OCI-LY1 (cell line): ENCODE measurements around the gene PTPRE.

ENCODE experiments used
- CTCF ChIP-seq: fragments of 200-600 bp; sonication (generic), shearing (Covaris generic); IDR thresholded peaks from 2 replicates; pipeline ENCODE4 v1.5.1; 2017; ENCODE audit warnings: mild to moderate bottlenecking, antibody characterized with exemption, low read length, moderate library complexity, mixed read lengths
- EZH2 ChIP-seq: fragments of 200-600 bp; sonication (generic), shearing (Covaris generic); IDR thresholded peaks from 2 replicates; pipeline ENCODE4 v1.8.0; 2017; ENCODE audit warnings: borderline replicate concordance, mixed run types, mild to moderate bottlenecking, antibody characterized with exemption, low read length, moderate library complexity, mixed read lengths

GRCh38 chr10:128087146-128087883 is 180.4 kb downstream of the PTPRE start:
- TF ChIP-seq CTCF: no peak
- no peak for TF ChIP-seq EZH2
